Parathyroid adenoma (tissue), 2 donors: Measurements from ENCODE around the gene PURB.

Source experiments
- H2AFZ ChIP-seq: fragments of 300-600 bp; sonication (generic); one replicate; pipeline ENCODE4 v1.7.0; 2017; ENCODE audit warnings: antibody characterized with exemption, mild to moderate bottlenecking
- H3K27ac ChIP-seq: fragments of 300-600 bp; sonication (generic); one replicate; pipeline ENCODE4 v1.7.0; 2017
- H3K27me3 ChIP-seq: fragments of 300-600 bp; sonication (generic); one replicate; pipeline ENCODE4 v1.7.0; 2017; ENCODE audit warnings: low read length; ENCODE audit not compliant: control insufficient read depth, insufficient read depth
- H3K36me3 ChIP-seq: fragments of 300-600 bp; sonication (generic); one replicate; pipeline ENCODE4 v1.7.0; 2017; ENCODE audit warnings: low read length; ENCODE audit not compliant: control insufficient read depth, insufficient read depth
- H3K4me1 ChIP-seq: fragments of 300-600 bp; sonication (generic); one replicate; pipeline ENCODE4 v1.7.0; 2017; ENCODE audit warnings: control low read depth
- H3K4me2 ChIP-seq: fragments of 300-600 bp; sonication (generic); one replicate; pipeline ENCODE4 v1.7.0; 2017; ENCODE audit warnings: low read length
- H3K4me3 ChIP-seq: fragments of 300-600 bp; sonication (generic); one replicate; pipeline ENCODE4 v1.7.0; 2017; ENCODE audit warnings: low read depth, low read length
- H3K79me2 ChIP-seq: fragments of 300-600 bp; sonication (generic); one replicate; pipeline ENCODE4 v1.7.0; 2017; ENCODE audit warnings: control low read depth
- H3K9ac ChIP-seq: fragments of 300-600 bp; sonication (generic); one replicate; pipeline ENCODE4 v1.7.0; 2017; ENCODE audit warnings: mild to moderate bottlenecking
- H3K9me3 ChIP-seq: fragments of 300-600 bp; sonication (generic); one replicate; pipeline ENCODE4 v1.7.0; 2017; ENCODE audit warnings: low read length; ENCODE audit not compliant: control insufficient read depth
- TF ChIP-seq, protein P1 (sequence below): fragments of 300-600 bp; sonication (generic); IDR thresholded peaks from one replicate; pipeline ENCODE4 v1.7.0; 2017; ENCODE audit warnings: antibody characterized with exemption, mild to moderate bottlenecking
- donor health status: primary hyperparathyroidism.

PURB gene

DNA sequence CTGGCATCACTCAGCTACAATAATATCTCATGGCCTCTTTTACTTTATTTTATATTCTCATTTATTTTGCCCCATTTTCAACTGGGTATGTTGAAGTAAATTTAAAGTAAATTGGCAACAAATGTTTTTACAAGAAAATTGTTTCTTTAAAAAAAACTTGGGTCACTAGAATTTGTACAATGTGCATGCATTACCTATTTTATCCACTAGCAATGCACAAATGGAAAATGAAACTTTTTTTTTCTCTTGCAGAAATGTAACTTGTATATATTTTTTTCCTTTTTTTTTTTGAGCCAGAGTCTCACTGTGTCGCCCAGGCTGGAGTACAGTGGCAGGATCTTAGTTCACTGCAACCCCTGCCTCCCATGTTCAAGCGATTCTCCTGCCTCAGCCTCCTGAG is 27.2 kb downstream of the PURB start:
- Histone ChIP-seq H3K27me3 (no peaks in the 10 kb centered on the region), H2AFZ (no peak overlapping the region), H3K4me2 (no peak overlapping the region), H3K27ac (no peak overlapping the region), H3K79me2 (no peaks in the 10 kb centered on the region), H3K36me3 (no peaks in the 10 kb centered on the region), H3K9ac (no peak overlapping the region), H3K4me1 (no peaks in the 10 kb centered on the region), H3K9me3 (no peaks in the 10 kb centered on the region), H3K4me3 (no peak overlapping the region)
- TF ChIP-seq, protein P1, sequence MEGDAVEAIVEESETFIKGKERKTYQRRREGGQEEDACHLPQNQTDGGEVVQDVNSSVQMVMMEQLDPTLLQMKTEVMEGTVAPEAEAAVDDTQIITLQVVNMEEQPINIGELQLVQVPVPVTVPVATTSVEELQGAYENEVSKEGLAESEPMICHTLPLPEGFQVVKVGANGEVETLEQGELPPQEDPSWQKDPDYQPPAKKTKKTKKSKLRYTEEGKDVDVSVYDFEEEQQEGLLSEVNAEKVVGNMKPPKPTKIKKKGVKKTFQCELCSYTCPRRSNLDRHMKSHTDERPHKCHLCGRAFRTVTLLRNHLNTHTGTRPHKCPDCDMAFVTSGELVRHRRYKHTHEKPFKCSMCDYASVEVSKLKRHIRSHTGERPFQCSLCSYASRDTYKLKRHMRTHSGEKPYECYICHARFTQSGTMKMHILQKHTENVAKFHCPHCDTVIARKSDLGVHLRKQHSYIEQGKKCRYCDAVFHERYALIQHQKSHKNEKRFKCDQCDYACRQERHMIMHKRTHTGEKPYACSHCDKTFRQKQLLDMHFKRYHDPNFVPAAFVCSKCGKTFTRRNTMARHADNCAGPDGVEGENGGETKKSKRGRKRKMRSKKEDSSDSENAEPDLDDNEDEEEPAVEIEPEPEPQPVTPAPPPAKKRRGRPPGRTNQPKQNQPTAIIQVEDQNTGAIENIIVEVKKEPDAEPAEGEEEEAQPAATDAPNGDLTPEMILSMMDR, result no peak

GRCh38 chr7:44854644-44855364 is 30.5 kb downstream of the PURB start:
- TF ChIP-seq, protein P1, result no peak

GRCh38 chr7:44853391-44853790 is 31.9 kb downstream of the PURB start:
- Histone ChIP-seq H3K27ac (no peak overlapping the region), H3K4me3 (no peak overlapping the region), H3K79me2 (no peaks in the 10 kb centered on the region), H3K36me3 (no peaks in the 10 kb centered on the region), H3K9ac (no peak overlapping the region), H3K4me2 (no peak overlapping the region), H3K4me1 (no peaks in the 10 kb centered on the region), H3K9me3 (no peaks in the 10 kb centered on the region), H2AFZ (no peak overlapping the region), H3K27me3 (no peaks in the 10 kb centered on the region)
- TF ChIP-seq, protein P1, result no peak

More at GRCh38 chr7:44854644-44855364, 30.5 kb downstream of the PURB start:
- no peaks in the 10 kb centered on the region for H3K9me3 ChIP-seq
- no peaks in the 10 kb centered on the region for H3K79me2 ChIP-seq
- no peaks in the 10 kb centered on the region for H3K4me1 ChIP-seq
- H3K36me3 ChIP-seq, result no peaks in the 10 kb centered on the region
- no peaks in the 10 kb centered on the region for H3K27me3 ChIP-seq
- H3K27ac ChIP-seq, result no peak overlapping the region
- no peak overlapping the region for H3K4me3 ChIP-seq
- no peak overlapping the region for H2AFZ ChIP-seq
- no peak overlapping the region for H3K4me2 ChIP-seq
- H3K9ac ChIP-seq, result no peak overlapping the region

DNA sequence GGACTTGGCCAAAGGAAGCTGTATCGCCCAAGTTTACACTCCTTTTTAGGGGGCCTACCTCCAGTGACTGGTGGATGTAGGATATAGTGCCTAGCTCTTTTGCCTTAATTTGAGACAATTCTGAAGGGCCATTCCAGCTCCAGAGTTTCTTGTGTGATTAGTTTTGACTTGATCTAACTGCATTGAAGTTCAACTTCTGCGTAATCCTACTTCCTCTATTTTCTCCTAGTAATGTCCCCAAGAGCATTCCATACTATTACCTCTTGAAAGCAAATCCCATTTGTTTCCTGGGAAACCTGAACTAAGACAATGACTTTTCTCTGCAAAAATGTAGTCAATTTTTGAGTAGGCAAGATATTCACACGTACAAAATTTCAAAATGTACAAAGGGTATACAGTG is 32.7 kb downstream of the PURB start:
- H3K27ac ChIP-seq, result no peak overlapping the region
- no peaks in the 10 kb centered on the region for H3K79me2 ChIP-seq
- no peak overlapping the region for H2AFZ ChIP-seq
- no peaks in the 10 kb centered on the region for H3K36me3 ChIP-seq
- H3K27me3 ChIP-seq, result no peaks in the 10 kb centered on the region
- no peak overlapping the region for H3K4me3 ChIP-seq
- H3K4me1 ChIP-seq, result no peaks in the 10 kb centered on the region
- TF ChIP-seq, protein P1, result no peak
- H3K4me2 ChIP-seq, result no peak overlapping the region
- H3K9ac ChIP-seq, result no peak overlapping the region
- H3K9me3 ChIP-seq, result no peaks in the 10 kb centered on the region
